ENCODE measurements around the gene AP4E1. TPM values are rescaled to one million over a fixed set of nuclear protein-coding genes. Genes with fewer than 3 reads are reported as not detected.

AP4E1 gene
- total RNA-seq, 1 experiment from 2014 or later, result 9.5 TPM

- no peak overlapping the region for H3K27ac Mint-ChIP-seq
- no peak for DNase-seq (ENCODE audit: low spot score)
- ChIA-PET POLR2A (no interaction called here), CTCF (no interaction called here)
- H3K36me3 Mint-ChIP-seq, result peaks cover 5% of the 10 kb centered on the region; the same call in 1 of the 2 replicates
- H3K27me3 Mint-ChIP-seq (ENCODE audit: low read depth), result 0 out of 2 replicates have a peak, but pooled peaks cover 3% of the 10 kb centered on the region
- no peaks in the 10 kb centered on the region for H3K4me1 Mint-ChIP-seq
- TF ChIP-seq JUN (CRISPR knock-in tag; IDR thresholded peaks at IDR 0.05), result no peak
- no peak for TF ChIP-seq ZNF425 (CRISPR knock-in tag; conservative IDR thresholded peaks at IDR 0.05)
- TF ChIP-seq ZNF396 (CRISPR knock-in tag; IDR thresholded peaks at IDR 0.05; ENCODE audit: borderline replicate concordance), result no peak
- no peak for TF ChIP-seq FOXK1 (CRISPR knock-in tag; IDR thresholded peaks at IDR 0.05)
- no peak overlapping the region for H3K4me3 Mint-ChIP-seq
- peaks cover 23% of the 10 kb centered on the region for H3K9me3 Mint-ChIP-seq
- ATAC-seq, result no peak
Observed at GRCh38 chr15:51024735-51025453, 116.4 kb downstream of the AP4E1 start.

DNA sequence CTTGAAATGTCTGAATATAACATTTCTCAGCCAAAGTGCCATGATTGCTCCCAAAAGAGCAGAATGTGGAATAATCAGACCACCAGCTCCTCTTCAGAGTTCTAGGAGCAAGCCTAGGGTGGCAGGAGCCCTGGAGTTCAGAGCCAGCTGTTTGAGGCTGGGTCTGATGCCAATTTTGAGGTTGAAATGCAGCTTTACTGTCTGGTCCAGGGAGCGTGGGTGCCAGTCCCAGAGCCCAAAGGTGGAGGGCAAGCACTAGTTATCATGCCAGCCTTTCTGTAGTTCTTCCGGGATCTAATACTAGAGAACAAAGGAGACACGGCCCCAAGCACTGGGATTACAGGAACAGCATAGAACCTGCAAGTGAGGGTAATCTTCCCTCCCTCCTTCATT lies 117.0 kb downstream of the AP4E1 start:
- Mint-ChIP-seq H3K4me3 (no peak overlapping the region), H3K4me1 (no peaks in the 10 kb centered on the region), H3K27me3 (ENCODE audit: low read depth) (0 out of 2 replicates have a peak, but pooled peaks cover 3% of the 10 kb centered on the region), H3K9me3 (peaks cover 25% of the 10 kb centered on the region), H3K27ac (no peak overlapping the region), H3K36me3 (peaks cover 6% of the 10 kb centered on the region; the same call in 1 of the 2 replicates)
- CTCF ChIA-PET, result interaction anchor here (0.7 kb wide), 1 partner anchor 177 kb away, joined by 4 read pairs; no protein-coding TSS in a partner anchor
- ATAC-seq (no peak), DNase-seq (ENCODE audit: low spot score) (no peak)
- POLR2A ChIA-PET, result no interaction called here
- TF ChIP-seq, protein P1, sequence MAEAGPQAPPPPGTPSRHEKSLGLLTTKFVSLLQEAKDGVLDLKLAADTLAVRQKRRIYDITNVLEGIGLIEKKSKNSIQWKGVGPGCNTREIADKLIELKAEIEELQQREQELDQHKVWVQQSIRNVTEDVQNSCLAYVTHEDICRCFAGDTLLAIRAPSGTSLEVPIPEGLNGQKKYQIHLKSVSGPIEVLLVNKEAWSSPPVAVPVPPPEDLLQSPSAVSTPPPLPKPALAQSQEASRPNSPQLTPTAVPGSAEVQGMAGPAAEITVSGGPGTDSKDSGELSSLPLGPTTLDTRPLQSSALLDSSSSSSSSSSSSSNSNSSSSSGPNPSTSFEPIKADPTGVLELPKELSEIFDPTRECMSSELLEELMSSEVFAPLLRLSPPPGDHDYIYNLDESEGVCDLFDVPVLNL (CRISPR knock-in tag; IDR thresholded peaks at IDR 0.05; ENCODE audit: borderline replicate concordance, low read depth), result no peak
- TF ChIP-seq ZNF396 (CRISPR knock-in tag; IDR thresholded peaks at IDR 0.05; ENCODE audit: borderline replicate concordance) (no peak), CBFB (CRISPR knock-in tag; IDR thresholded peaks at IDR 0.05; ENCODE audit: low read depth) (no peak), CTCF (IDR thresholded peaks at IDR 0.05) (no peak), GABPB1 (CRISPR knock-in tag; IDR thresholded peaks at IDR 0.05) (no peak)
- TF ChIP-seq, protein P2, sequence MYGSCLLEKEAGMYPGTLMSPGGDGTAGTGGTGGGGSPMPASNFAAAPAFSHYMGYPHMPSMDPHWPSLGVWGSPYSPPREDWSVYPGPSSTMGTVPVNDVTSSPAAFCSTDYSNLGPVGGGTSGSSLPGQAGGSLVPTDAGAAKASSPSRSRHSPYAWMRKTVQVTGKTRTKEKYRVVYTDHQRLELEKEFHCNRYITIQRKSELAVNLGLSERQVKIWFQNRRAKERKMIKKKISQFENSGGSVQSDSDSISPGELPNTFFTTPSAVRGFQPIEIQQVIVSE (CRISPR knock-in tag; IDR thresholded peaks at IDR 0.05; ENCODE audit: borderline replicate concordance), result no peak

DNA sequence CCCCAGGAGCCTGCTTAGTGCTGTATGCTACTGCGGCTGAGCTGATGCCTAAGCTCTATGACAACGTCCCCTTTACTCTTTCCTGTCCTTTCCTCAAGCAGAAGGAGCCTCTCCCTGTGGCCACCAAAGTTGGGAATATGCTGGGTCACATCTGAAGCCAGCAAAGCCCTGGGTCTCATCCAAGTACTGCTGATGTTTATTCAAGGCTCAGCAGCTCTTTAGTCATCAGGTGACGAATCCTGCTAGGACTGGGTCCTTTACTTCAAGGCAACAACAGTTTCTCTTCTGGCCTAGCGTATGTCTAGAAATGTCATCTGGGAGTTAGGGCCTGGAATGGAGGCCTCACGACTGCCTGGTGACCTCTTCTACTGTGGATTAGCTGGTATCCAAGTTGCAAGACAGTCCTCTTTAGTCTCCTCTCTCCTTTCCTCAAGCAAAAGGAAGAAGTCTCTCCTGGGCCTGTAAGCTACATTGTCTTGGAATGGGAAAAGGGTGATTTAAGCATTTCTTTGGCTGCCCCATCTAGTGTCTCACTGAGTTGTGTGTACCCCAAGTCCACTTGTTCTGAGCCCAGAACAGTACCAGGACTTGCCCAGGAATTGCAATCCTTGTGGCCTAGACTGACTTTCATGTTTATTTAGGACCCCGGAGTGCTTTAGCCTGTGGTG lies 122.3 kb downstream of the AP4E1 start:
- DNase-seq (ENCODE audit: low spot score) (no peak), ATAC-seq (no peak)
- H3K36me3 Mint-ChIP-seq, result peaks cover 8% of the 10 kb centered on the region
- ChIA-PET POLR2A (interaction anchor here (0.5 kb wide), 2 partner anchors 141 to 218 kb away, joined by 4 to 7 read pairs; no protein-coding TSS in a partner anchor), CTCF (interaction anchor here (0.5 to 1.5 kb wide), 2 partner anchors 8 to 1702 kb away, joined by 4 read pairs; no protein-coding TSS in a partner anchor)
- no peak overlapping the region for H3K27ac Mint-ChIP-seq
- no peaks in the 10 kb centered on the region for H3K4me1 Mint-ChIP-seq
- H3K9me3 Mint-ChIP-seq, result peaks cover 32% of the 10 kb centered on the region
- no peak overlapping the region for H3K4me3 Mint-ChIP-seq
- 0 out of 2 replicates have a peak, but pooled peaks cover 5% of the 10 kb centered on the region for H3K27me3 Mint-ChIP-seq (ENCODE audit: low read depth)
- TF ChIP-seq ELF4 (CRISPR knock-in tag; IDR thresholded peaks at IDR 0.05; ENCODE audit: low read depth) (no peak), MLX (CRISPR knock-in tag; IDR thresholded peaks at IDR 0.05) (no peak), ZNF671 (CRISPR knock-in tag; IDR thresholded peaks at IDR 0.05) (no peak)
- TF ChIP-seq, protein P1 (CRISPR knock-in tag; IDR thresholded peaks at IDR 0.05; ENCODE audit: borderline replicate concordance, low read depth), result no peak
- TF ChIP-seq, protein P3, sequence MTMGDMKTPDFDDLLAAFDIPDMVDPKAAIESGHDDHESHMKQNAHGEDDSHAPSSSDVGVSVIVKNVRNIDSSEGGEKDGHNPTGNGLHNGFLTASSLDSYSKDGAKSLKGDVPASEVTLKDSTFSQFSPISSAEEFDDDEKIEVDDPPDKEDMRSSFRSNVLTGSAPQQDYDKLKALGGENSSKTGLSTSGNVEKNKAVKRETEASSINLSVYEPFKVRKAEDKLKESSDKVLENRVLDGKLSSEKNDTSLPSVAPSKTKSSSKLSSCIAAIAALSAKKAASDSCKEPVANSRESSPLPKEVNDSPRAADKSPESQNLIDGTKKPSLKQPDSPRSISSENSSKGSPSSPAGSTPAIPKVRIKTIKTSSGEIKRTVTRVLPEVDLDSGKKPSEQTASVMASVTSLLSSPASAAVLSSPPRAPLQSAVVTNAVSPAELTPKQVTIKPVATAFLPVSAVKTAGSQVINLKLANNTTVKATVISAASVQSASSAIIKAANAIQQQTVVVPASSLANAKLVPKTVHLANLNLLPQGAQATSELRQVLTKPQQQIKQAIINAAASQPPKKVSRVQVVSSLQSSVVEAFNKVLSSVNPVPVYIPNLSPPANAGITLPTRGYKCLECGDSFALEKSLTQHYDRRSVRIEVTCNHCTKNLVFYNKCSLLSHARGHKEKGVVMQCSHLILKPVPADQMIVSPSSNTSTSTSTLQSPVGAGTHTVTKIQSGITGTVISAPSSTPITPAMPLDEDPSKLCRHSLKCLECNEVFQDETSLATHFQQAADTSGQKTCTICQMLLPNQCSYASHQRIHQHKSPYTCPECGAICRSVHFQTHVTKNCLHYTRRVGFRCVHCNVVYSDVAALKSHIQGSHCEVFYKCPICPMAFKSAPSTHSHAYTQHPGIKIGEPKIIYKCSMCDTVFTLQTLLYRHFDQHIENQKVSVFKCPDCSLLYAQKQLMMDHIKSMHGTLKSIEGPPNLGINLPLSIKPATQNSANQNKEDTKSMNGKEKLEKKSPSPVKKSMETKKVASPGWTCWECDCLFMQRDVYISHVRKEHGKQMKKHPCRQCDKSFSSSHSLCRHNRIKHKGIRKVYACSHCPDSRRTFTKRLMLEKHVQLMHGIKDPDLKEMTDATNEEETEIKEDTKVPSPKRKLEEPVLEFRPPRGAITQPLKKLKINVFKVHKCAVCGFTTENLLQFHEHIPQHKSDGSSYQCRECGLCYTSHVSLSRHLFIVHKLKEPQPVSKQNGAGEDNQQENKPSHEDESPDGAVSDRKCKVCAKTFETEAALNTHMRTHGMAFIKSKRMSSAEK (CRISPR knock-in tag; IDR thresholded peaks at IDR 0.05; ENCODE audit: borderline replicate concordance), result no peak
- TF ChIP-seq, protein P4, sequence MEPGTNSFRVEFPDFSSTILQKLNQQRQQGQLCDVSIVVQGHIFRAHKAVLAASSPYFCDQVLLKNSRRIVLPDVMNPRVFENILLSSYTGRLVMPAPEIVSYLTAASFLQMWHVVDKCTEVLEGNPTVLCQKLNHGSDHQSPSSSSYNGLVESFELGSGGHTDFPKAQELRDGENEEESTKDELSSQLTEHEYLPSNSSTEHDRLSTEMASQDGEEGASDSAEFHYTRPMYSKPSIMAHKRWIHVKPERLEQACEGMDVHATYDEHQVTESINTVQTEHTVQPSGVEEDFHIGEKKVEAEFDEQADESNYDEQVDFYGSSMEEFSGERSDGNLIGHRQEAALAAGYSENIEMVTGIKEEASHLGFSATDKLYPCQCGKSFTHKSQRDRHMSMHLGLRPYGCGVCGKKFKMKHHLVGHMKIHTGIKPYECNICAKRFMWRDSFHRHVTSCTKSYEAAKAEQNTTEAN (CRISPR knock-in tag; IDR thresholded peaks at IDR 0.05), result no peak
